ENCODE measurements around the gene SASH1.

SASH1 gene

DNA sequence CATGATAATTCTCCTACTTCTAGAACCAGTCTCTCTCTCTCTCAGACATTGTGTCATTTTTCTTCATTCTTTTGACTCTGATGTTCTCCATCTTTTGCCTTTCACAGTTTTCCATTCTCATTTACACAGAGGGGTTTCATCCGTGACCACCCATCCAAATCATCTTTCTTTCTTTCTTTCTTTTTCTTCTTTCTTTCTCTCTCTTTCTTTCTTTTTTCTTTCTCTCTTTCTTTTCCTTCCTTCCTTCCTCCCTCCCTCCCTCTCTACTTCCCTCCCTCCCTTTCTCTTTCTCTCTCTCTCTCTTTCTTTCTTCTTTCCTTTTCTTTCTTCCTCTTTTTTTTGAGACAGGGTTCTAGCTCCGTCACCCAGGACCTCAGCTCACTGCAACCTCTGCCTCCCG is 19.9 kb upstream of the SASH1 start:
- H3K4me3 ChIP-seq (ENCODE audit: low read length in 2 of 2) = no peak overlapping the region
- no peak overlapping the region for H4K91ac ChIP-seq (ENCODE audit: low read depth, low read length, poor library complexity)
- H3K4me2 ChIP-seq (ENCODE audit: insufficient read depth, low read length, poor library complexity, severe bottlenecking) = no peak overlapping the region
- no peak overlapping the region for H2BK12ac ChIP-seq (ENCODE audit: low read length)
- no peak overlapping the region for H3K4ac ChIP-seq (ENCODE audit: low read length)
- H3K27ac ChIP-seq (replicated peaks; ENCODE audit: low read length) = no peak overlapping the region
- no CpG with 5 or more reads among the region's 3 CpGs for WGBS, 2 donors (ENCODE audit: extremely low coverage in 2 of 2, insufficient read length in 2 of 2, insufficient replicate concordance in 1 of 2)
- no peaks in the 10 kb centered on the region for H3K27me3 ChIP-seq (ENCODE audit: control insufficient read depth in 3 of 3, insufficient read depth in 3 of 3, low read depth in 1 of 3, low read length in 3 of 3)
- H3K9ac ChIP-seq (ENCODE audit: low read depth, low read length, poor library complexity) = no peak overlapping the region
- no peak overlapping the region for H3K14ac ChIP-seq (ENCODE audit: low read length)
- no peak overlapping the region for H4K8ac ChIP-seq (ENCODE audit: low read depth, low read length)
- no peaks in the 10 kb centered on the region for H3K9me3 ChIP-seq (replicated peaks in 1 of 2; ENCODE audit: control insufficient read depth in 2 of 2, insufficient read depth in 1 of 2, low read depth in 1 of 2, low read length in 2 of 2)
- no peak overlapping the region for H3K18ac ChIP-seq (ENCODE audit: low read length)
- H2AFZ ChIP-seq (ENCODE audit: low read length) = no peak overlapping the region
- no peak overlapping the region for H2BK15ac ChIP-seq (ENCODE audit: low read length)
- no peak overlapping the region for H2BK120ac ChIP-seq (ENCODE audit: low read depth, low read length)
- no peaks in the 10 kb centered on the region for H3K79me1 ChIP-seq (ENCODE audit: low read depth, low read length)
- H3K36me3 ChIP-seq (replicated peaks in 1 of 2; ENCODE audit: control insufficient read depth in 2 of 2, insufficient read depth in 2 of 2, low read length in 2 of 2) = no peaks in the 10 kb centered on the region
- H3K23ac ChIP-seq (ENCODE audit: low read depth, low read length, poor library complexity) = no peak overlapping the region
- H3K4me1 ChIP-seq (ENCODE audit: control insufficient read depth in 2 of 2, insufficient read depth in 1 of 2, low read depth in 1 of 2, low read length in 2 of 2) = peaks cover 0 to 1% of the 10 kb centered on the region in 2 donors
- H2BK5ac ChIP-seq (ENCODE audit: low read length) = no peak overlapping the region
- no peak overlapping the region for H2AK5ac ChIP-seq (ENCODE audit: low read depth, low read length)
- DNase-seq (ENCODE audit: low spot score) = no peak

DNA sequence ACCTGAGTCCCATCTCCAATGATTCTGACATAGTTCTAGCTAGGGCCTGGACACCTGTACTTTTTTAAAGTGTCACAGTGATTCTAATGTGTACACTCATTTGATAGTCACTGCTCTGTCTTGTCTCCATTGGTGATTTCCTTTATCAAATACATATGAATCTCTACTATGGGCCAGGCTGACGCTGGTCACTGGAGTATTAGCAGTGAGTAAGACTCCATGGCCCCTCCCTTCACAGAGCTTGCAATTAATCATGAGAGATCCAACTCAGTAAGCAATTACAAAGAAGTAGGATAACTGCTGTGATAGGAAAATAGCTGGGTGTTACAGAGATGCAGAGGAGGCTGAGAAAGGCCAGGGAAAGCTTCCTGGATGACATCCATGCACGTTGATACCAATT is 19.3 kb upstream of the SASH1 start:
- Histone ChIP-seq H2BK5ac (ENCODE audit: low read length) (no peak overlapping the region), H3K4me1 (ENCODE audit: control insufficient read depth in 2 of 2, insufficient read depth in 1 of 2, low read depth in 1 of 2, low read length in 2 of 2) (peaks cover 0 to 1% of the 10 kb centered on the region in 2 donors), H3K4me3 (ENCODE audit: low read length in 2 of 2) (no peak overlapping the region), H3K4me2 (ENCODE audit: insufficient read depth, low read length, poor library complexity, severe bottlenecking) (no peak overlapping the region), H3K9ac (ENCODE audit: low read depth, low read length, poor library complexity) (no peak overlapping the region), H2BK120ac (ENCODE audit: low read depth, low read length) (no peak overlapping the region), H4K91ac (ENCODE audit: low read depth, low read length, poor library complexity) (no peak overlapping the region), H3K27ac (replicated peaks; ENCODE audit: low read length) (no peak overlapping the region), H3K4ac (ENCODE audit: low read length) (no peak overlapping the region), H3K9me3 (replicated peaks in 1 of 2; ENCODE audit: control insufficient read depth in 2 of 2, insufficient read depth in 1 of 2, low read depth in 1 of 2, low read length in 2 of 2) (no peaks in the 10 kb centered on the region), H3K18ac (ENCODE audit: low read length) (no peak overlapping the region), H3K36me3 (replicated peaks in 1 of 2; ENCODE audit: control insufficient read depth in 2 of 2, insufficient read depth in 2 of 2, low read length in 2 of 2) (no peaks in the 10 kb centered on the region), H2BK15ac (ENCODE audit: low read length) (no peak overlapping the region), H3K14ac (ENCODE audit: low read length) (no peak overlapping the region), H2AK5ac (ENCODE audit: low read depth, low read length) (no peak overlapping the region), H3K23ac (ENCODE audit: low read depth, low read length, poor library complexity) (no peak overlapping the region), H2BK12ac (ENCODE audit: low read length) (no peak overlapping the region), H3K79me1 (ENCODE audit: low read depth, low read length) (no peaks in the 10 kb centered on the region), H2AFZ (ENCODE audit: low read length) (no peak overlapping the region), H3K27me3 (ENCODE audit: control insufficient read depth in 3 of 3, insufficient read depth in 3 of 3, low read depth in 1 of 3, low read length in 3 of 3) (no peaks in the 10 kb centered on the region), H4K8ac (ENCODE audit: low read depth, low read length) (no peak overlapping the region)
- DNase-seq (ENCODE audit: low spot score) = no peak
- WGBS, 2 donors (ENCODE audit: extremely low coverage in 2 of 2, insufficient read length in 2 of 2, insufficient replicate concordance in 1 of 2) = no CpG with 5 or more reads among the region's 2 CpGs

DNA sequence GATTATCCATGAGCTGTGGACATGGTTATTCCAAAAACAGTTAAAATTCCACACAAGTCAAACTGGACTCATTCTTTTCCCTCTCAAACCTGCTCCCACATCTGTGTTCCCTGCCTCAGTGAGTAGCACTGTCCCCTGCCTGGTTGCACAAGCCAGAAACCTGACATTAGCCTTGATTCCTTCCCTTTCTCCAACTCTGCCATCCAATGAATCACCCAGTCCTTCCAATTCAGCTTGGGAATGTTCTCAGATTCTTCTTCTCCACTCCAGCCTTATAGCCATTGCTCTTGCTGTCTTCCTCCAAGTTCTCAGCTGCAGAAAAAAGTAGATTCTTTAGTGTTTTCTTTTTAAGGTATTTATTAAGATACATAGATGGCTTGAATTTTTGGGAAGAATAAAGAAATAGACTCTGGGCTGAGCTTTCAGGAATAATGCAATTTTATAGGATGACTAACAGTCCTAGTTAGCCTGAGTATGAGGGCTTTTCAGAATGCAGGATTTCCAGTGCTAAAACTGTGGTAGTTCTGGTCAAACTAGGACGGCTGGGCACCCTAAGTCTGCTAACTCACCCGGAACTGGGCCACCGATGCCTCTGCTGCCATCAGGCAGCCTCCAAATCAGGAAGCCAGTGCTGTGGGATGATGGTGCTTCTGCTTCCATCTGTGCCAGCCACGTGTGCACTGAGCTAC is 18.2 kb upstream of the SASH1 start:
- H3K4me3 ChIP-seq (ENCODE audit: low read length in 2 of 2) = no peak overlapping the region
- DNase-seq (ENCODE audit: low spot score) = no peak
- no peak overlapping the region for H3K14ac ChIP-seq (ENCODE audit: low read length)
- H4K91ac ChIP-seq (ENCODE audit: low read depth, low read length, poor library complexity) = no peak overlapping the region
- H2BK5ac ChIP-seq (ENCODE audit: low read length) = no peak overlapping the region
- H3K4me1 ChIP-seq (ENCODE audit: control insufficient read depth in 2 of 2, insufficient read depth in 1 of 2, low read depth in 1 of 2, low read length in 2 of 2) = peaks cover 1 to 8% of the 10 kb centered on the region in 2 donors
- no CpG with 5 or more reads among the region's 4 CpGs for WGBS, 2 donors (ENCODE audit: extremely low coverage in 2 of 2, insufficient read length in 2 of 2, insufficient replicate concordance in 1 of 2)
- no peaks in the 10 kb centered on the region for H3K36me3 ChIP-seq (replicated peaks in 1 of 2; ENCODE audit: control insufficient read depth in 2 of 2, insufficient read depth in 2 of 2, low read length in 2 of 2)
- H3K4me2 ChIP-seq (ENCODE audit: insufficient read depth, low read length, poor library complexity, severe bottlenecking) = no peak overlapping the region
- H2AFZ ChIP-seq (ENCODE audit: low read length) = no peak overlapping the region
- H4K8ac ChIP-seq (ENCODE audit: low read depth, low read length) = no peak overlapping the region
- no peak overlapping the region for H2BK12ac ChIP-seq (ENCODE audit: low read length)
- no peak overlapping the region for H3K4ac ChIP-seq (ENCODE audit: low read length)
- H3K27ac ChIP-seq (replicated peaks; ENCODE audit: low read length) = no peak overlapping the region
- H3K9me3 ChIP-seq (replicated peaks in 1 of 2; ENCODE audit: control insufficient read depth in 2 of 2, insufficient read depth in 1 of 2, low read depth in 1 of 2, low read length in 2 of 2) = no peaks in the 10 kb centered on the region
- no peak overlapping the region for H2BK15ac ChIP-seq (ENCODE audit: low read length)
- peak overlapping the region; percentile 23 for H3K18ac ChIP-seq (ENCODE audit: low read length)
- H3K79me1 ChIP-seq (ENCODE audit: low read depth, low read length) = no peaks in the 10 kb centered on the region
- H3K23ac ChIP-seq (ENCODE audit: low read depth, low read length, poor library complexity) = no peak overlapping the region
- no peak overlapping the region for H3K9ac ChIP-seq (ENCODE audit: low read depth, low read length, poor library complexity)
- no peak overlapping the region for H2AK5ac ChIP-seq (ENCODE audit: low read depth, low read length)
- H3K27me3 ChIP-seq (ENCODE audit: control insufficient read depth in 3 of 3, insufficient read depth in 3 of 3, low read depth in 1 of 3, low read length in 3 of 3) = no peaks in the 10 kb centered on the region
- no peak overlapping the region for H2BK120ac ChIP-seq (ENCODE audit: low read depth, low read length)

DNA sequence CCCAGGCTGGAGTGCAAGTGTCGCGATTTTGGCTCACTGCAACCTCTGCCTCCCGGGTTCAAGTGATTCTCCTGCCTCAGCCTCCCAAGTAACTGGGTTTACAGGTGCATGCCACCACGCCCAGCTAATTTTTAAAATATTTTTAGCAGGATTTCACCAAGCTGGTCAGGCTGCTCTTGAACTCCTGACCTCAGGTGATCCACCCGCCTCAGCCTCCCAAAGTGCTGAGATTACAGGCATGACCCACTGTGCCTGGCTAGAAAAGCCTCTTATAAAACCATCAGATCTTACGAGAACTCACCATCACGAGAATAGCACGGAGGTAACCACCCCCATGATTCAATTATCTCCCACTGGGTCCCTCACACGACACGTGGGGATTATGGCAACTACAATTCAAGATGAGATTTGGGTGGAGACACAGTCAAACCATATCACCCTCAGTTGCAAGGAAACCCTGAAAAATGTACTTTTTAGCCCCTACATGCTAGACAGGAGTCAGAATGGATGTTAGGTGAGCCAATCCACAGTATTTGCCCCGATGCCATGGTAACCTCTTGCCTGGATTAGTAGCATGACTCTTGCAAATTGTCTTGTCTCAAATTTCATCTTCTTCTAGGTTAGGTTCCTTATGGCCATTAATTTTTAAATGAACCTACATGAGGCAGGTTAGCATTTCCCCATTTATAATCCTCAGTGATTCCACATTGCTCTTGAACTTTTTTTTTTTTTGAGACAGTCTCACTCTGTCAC is 17.1 kb upstream of the SASH1 start:
- Histone ChIP-seq H3K9me3 (replicated peaks in 1 of 2; ENCODE audit: control insufficient read depth in 2 of 2, insufficient read depth in 1 of 2, low read depth in 1 of 2, low read length in 2 of 2) (no peaks in the 10 kb centered on the region), H3K4me2 (ENCODE audit: insufficient read depth, low read length, poor library complexity, severe bottlenecking) (no peak overlapping the region), H3K27me3 (ENCODE audit: control insufficient read depth in 3 of 3, insufficient read depth in 3 of 3, low read depth in 1 of 3, low read length in 3 of 3) (no peaks in the 10 kb centered on the region), H3K4me1 (ENCODE audit: control insufficient read depth in 2 of 2, insufficient read depth in 1 of 2, low read depth in 1 of 2, low read length in 2 of 2) (peaks cover 1 to 9% of the 10 kb centered on the region in 2 donors), H4K91ac (ENCODE audit: low read depth, low read length, poor library complexity) (no peak overlapping the region), H3K23ac (ENCODE audit: low read depth, low read length, poor library complexity) (no peak overlapping the region), H2BK5ac (ENCODE audit: low read length) (no peak overlapping the region), H3K4me3 (ENCODE audit: low read length in 2 of 2) (no peak overlapping the region), H3K4ac (ENCODE audit: low read length) (no peak overlapping the region), H2AFZ (ENCODE audit: low read length) (no peak overlapping the region), H3K14ac (ENCODE audit: low read length) (no peak overlapping the region), H3K27ac (replicated peaks; ENCODE audit: low read length) (no peak overlapping the region), H4K8ac (ENCODE audit: low read depth, low read length) (no peak overlapping the region), H2AK5ac (ENCODE audit: low read depth, low read length) (no peak overlapping the region), H3K79me1 (ENCODE audit: low read depth, low read length) (no peaks in the 10 kb centered on the region), H2BK120ac (ENCODE audit: low read depth, low read length) (no peak overlapping the region), H3K36me3 (replicated peaks in 1 of 2; ENCODE audit: control insufficient read depth in 2 of 2, insufficient read depth in 2 of 2, low read length in 2 of 2) (no peaks in the 10 kb centered on the region), H2BK15ac (ENCODE audit: low read length) (no peak overlapping the region), H3K9ac (ENCODE audit: low read depth, low read length, poor library complexity) (no peak overlapping the region), H3K18ac (ENCODE audit: low read length) (no peak overlapping the region), H2BK12ac (ENCODE audit: low read length) (no peak overlapping the region)
- no peak for DNase-seq (ENCODE audit: low spot score)
- no CpG with 5 or more reads among the region's 11 CpGs for WGBS, 2 donors (ENCODE audit: extremely low coverage in 2 of 2, insufficient read length in 2 of 2, insufficient replicate concordance in 1 of 2)
